Measurements from ENCODE around the gene SYNGR2. TPM values are rescaled to one million over a fixed set of nuclear protein-coding genes. Genes with fewer than 3 reads are reported as not detected.

The SYNGR2 gene
- total and polyA plus RNA-seq, 2 of the 8 experiments (the other 6 are each of a cell fraction or from before 2014, with no cell fraction given): 50.0 to 139 TPM

- no peak for TF ChIP-seq SIX5 (IDR thresholded peaks at IDR 0.05; ENCODE audit: low read depth, low read length)
- no peak for TF ChIP-seq TEAD4 (IDR thresholded peaks at IDR 0.05; ENCODE audit: low read depth, low read length)
- TF ChIP-seq PHF8 (conservative IDR thresholded peaks at IDR 0.05; ENCODE audit: low read depth, low read length): no peak
- TF ChIP-seq TAF7 (optimal IDR thresholded peaks at IDR 0.05; ENCODE audit: borderline replicate concordance, low read depth, low read length): peak; percentile 85
- no peak for TF ChIP-seq SUZ12 (IDR thresholded peaks at IDR 0.05; ENCODE audit: low read length)
- no peak for TF ChIP-seq HDAC6 (IDR thresholded peaks at IDR 0.05; ENCODE audit: low read depth, low read length)
- no peak for TF ChIP-seq ASH2L (IDR thresholded peaks at IDR 0.05; ENCODE audit: low read length)
- no peak for TF ChIP-seq CREB1 (IDR thresholded peaks at IDR 0.05)
- no peak for TF ChIP-seq RFX5 (IDR thresholded peaks at IDR 0.05; ENCODE audit: borderline replicate concordance, low read depth, low read length)
- no peak for TF ChIP-seq RXRA (IDR thresholded peaks at IDR 0.05; ENCODE audit: insufficient read depth, low read depth, low read length)
- TF ChIP-seq CEBPB (IDR thresholded peaks at IDR 0.05; ENCODE audit: low read depth, low read length): no peak
- no peak for TF ChIP-seq CTCF (IDR thresholded peaks at IDR 0.05; ENCODE audit: control extremely low read depth in 1 of 3, insufficient read depth in 1 of 3, low read depth in 1 of 3, low read length in 3 of 3)
- TF ChIP-seq POLR2A (IDR thresholded peaks at IDR 0.05; ENCODE audit: control extremely low read depth in 1 of 2, low read depth in 2 of 2, low read length in 2 of 2): 0 out of 3 replicates have a peak, but pooled peaks of 1 of the 2 experiments have one; percentile 59
- TF ChIP-seq GABPA (IDR thresholded peaks at IDR 0.05; ENCODE audit: borderline replicate concordance, insufficient read depth, low read length): no peak
- TF ChIP-seq MAX (IDR thresholded peaks at IDR 0.05): no peak
- no peak for TF ChIP-seq SP2 (IDR thresholded peaks at IDR 0.05; ENCODE audit: low read length)
- TF ChIP-seq NRF1 (IDR thresholded peaks at IDR 0.05; ENCODE audit: low read depth, low read length): no peak
- no peak for TF ChIP-seq SP4 (IDR thresholded peaks at IDR 0.05; ENCODE audit: low read length)
- TF ChIP-seq KDM5A (IDR thresholded peaks at IDR 0.05; ENCODE audit: low read length): no peak
- no peak for TF ChIP-seq SIRT6 (IDR thresholded peaks at IDR 0.05; ENCODE audit: low read length)
These were observed 39.6 kb upstream of the SYNGR2 start, which contains the start of gene TMC6 (continued) for GRCh38 chr17:78128551-78129350.

Data from H1 (cell line).